Immature natural killer cell (primary cell): ENCODE measurements around the gene PITRM1. TPM values are rescaled to one million over a fixed set of nuclear protein-coding genes. Genes with fewer than 3 reads are reported as not detected.
"Not testable (repeated sequence)": the region's sequence is repeated elsewhere in the genome, so short reads cannot be mapped to it uniquely, and the experiment has no call there.

ENCODE experiments used
- DNase-seq, 3 donors: peaks; one replicate each; pipeline ENCODE4 v3.0.0; 2022; ENCODE audit warnings: mixed read lengths in 1 of 3
- H3K27ac Mint-ChIP-seq, 6 donors: one replicate each; pipeline ENCODE4 v1.8.0; 2020; ENCODE audit warnings: mixed read lengths in 6 of 6, mild to moderate bottlenecking in 5 of 6, inconsistent platforms in 4 of 6, moderate library complexity in 3 of 6
- H3K27me3 Mint-ChIP-seq, 3 donors: one replicate each; pipeline ENCODE4 v1.8.0; 2020 to 2021; ENCODE audit warnings: low read depth in 3 of 3, mild to moderate bottlenecking in 3 of 3, mixed read lengths in 3 of 3, moderate library complexity in 3 of 3, inconsistent platforms in 1 of 3
- H3K36me3 Mint-ChIP-seq, 3 donors: one replicate each; pipeline ENCODE4 v1.8.0; 2020; ENCODE audit warnings: mixed read lengths in 3 of 3, inconsistent platforms in 2 of 3, mild to moderate bottlenecking in 2 of 3
- H3K4me1 Mint-ChIP-seq, 2 donors: one replicate each; pipeline ENCODE4 v1.8.0; 2020; ENCODE audit warnings: inconsistent platforms in 2 of 2, mild to moderate bottlenecking in 2 of 2, mixed read lengths in 2 of 2, moderate library complexity in 1 of 2
- H3K4me3 Mint-ChIP-seq, 5 donors: one replicate each; pipeline ENCODE4 v1.8.0; 2020; ENCODE audit warnings: mild to moderate bottlenecking in 5 of 5, mixed read lengths in 5 of 5, inconsistent platforms in 3 of 5, moderate library complexity in 3 of 5
- H3K9me3 Mint-ChIP-seq, 6 donors: one replicate each; pipeline ENCODE4 v1.8.0; 2020; ENCODE audit warnings: mild to moderate bottlenecking in 6 of 6, mixed read lengths in 6 of 6, inconsistent platforms in 4 of 6, moderate library complexity in 3 of 6
- polyA plus RNA-seq, 3 donors: library from polyadenylated mRNA; unstranded; fragments of 300-500 nt; fragmentation: Illumina TruSeq; gene quantifications; one replicate each; pipeline ENCODE4 v1.2.3, GENCODE V29; 2021

Gene PITRM1
- polyA plus RNA-seq, 3 donors from 2014 or later, result 25.4 to 52.5 (median 35.2) TPM

DNA sequence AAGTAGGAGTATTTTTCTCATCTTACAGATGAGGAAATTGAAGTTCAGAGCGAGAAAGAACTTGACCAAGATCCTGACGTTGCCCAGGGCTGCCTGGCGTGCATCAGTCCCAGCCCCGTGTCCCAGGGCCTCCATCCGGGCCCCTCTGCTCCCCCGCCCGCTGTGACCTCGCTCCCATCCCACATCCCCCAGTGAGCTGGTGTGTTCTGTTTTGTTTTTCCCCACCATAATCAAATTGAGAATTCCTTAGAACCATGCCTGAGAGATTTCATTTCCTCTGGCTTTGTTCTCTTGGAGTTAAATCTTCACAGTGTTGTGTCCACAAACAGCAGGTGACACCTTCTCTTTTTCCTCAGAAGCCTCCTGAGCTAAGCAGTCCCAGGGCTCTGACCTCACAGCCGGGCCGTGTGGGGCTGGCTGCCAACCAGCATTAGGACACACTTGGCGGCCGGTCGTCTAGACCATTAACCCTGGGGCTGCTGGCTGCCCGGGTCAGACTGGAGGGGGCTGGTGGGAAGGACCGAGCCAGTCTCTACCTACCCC, 60.9 kb downstream of the PITRM1 start:
- DNase-seq, result no peak
- H3K4me3 Mint-ChIP-seq, result no peak overlapping the region
- H3K4me1 Mint-ChIP-seq, result no peaks in the 10 kb centered on the region
- no peak overlapping the region for H3K27ac Mint-ChIP-seq
- peaks cover 16 to 38% (median 17%) of the 10 kb centered on the region in 3 donors for H3K36me3 Mint-ChIP-seq
- no peaks in the 10 kb centered on the region for H3K27me3 Mint-ChIP-seq
- H3K9me3 Mint-ChIP-seq, result no peaks in the 10 kb centered on the region

DNA sequence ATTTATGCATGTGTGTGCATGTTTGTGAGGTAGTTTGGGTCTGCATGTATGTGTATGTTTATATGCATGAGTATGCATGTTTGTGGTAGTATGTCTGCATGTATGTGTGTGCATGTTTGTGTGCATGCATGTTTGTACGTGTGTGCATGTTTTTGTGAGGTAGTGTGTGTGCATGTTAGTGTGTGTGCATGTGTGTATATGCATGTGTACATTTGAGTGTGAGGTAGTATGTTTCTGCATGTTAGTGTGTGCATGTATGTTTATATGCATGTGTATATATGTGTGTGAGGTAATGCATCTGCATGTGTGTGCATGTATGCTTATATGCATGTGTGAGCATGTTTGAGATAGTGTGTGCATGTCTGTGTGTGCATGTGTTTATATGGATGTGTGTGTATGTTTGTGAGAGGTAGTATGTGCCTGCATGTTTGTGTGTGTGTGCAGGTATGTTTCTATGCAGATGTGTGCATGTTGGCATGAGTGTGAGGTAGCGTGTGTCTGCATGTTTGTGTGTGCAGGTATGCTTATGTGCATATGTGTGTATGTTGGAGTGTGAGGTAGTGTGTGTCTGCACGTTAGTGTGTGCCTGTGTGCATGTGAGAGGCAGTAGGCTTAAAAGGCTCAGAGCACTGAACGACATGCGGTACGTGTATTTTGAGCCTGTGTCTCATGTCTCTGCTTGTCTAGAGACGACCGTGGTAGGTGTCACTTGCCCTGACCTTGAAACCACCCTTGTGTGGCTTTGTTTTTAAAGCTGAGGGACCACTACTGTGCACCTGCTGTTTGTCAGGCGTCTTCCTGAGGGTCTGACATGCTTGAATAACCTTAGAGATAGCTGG, 61.6 kb downstream of the PITRM1 start:
- DNase-seq, result no peak
- no peaks in the 10 kb centered on the region for H3K27me3 Mint-ChIP-seq
- no peak overlapping the region for H3K4me3 Mint-ChIP-seq
- peaks cover 14 to 31% (median 16%) of the 10 kb centered on the region in 3 donors for H3K36me3 Mint-ChIP-seq
- H3K27ac Mint-ChIP-seq, result peak overlapping the region in 2 of 6 donors; percentile 7 to 20
- H3K4me1 Mint-ChIP-seq, result no peaks in the 10 kb centered on the region
- H3K9me3 Mint-ChIP-seq, result no peaks in the 10 kb centered on the region

DNA sequence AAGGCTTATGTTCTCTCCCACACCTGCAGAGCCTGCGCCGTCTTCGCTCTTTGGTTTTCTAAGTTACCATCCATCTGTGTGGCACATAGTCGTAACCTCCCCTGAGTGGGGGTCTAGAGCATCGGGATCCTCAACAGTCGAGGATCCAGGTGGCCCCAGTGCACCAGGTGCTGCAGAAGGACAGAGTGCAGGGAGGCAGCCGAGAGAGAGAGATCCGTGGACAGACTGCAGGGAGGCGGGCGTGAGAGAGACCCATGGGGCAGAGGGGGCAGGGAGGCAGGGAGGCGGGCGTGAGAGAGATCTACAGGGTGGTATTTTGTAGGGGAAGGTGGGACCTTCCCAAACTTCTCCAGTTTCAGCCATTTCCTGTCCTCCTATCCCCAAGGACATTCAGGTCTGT, 62.9 kb downstream of the PITRM1 start:
- no peak for DNase-seq
- no peaks in the 10 kb centered on the region for H3K9me3 Mint-ChIP-seq
- H3K27ac Mint-ChIP-seq, result peak overlapping the region in 1 of 6 donors; percentile 17
- H3K27me3 Mint-ChIP-seq, result no peaks in the 10 kb centered on the region
- H3K4me3 Mint-ChIP-seq, result no peak overlapping the region
- H3K36me3 Mint-ChIP-seq, result peaks cover 10 to 26% (median 18%) of the 10 kb centered on the region in 3 donors
- H3K4me1 Mint-ChIP-seq, result no peaks in the 10 kb centered on the region

DNA sequence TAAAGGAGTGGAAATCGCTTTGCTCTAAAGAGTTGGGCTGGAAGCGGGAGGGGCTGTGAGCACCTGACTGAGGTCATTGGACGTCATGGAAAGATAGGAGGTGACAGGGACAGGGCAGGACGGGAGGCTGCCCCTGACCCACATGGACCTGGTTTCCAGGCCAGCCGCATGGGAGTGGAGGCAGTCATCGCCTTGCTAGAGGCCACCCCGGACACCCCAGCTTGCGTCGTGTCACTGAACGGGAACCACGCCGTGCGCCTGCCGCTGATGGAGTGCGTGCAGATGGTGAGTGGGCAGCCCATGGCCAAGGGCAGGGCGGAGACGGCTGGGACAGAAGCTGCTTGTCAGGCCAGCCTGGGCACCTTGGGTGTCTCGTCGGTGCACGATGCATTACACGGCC, 63.4 kb downstream of the PITRM1 start:
- Mint-ChIP-seq H3K36me3 (peaks cover 10 to 26% (median 18%) of the 10 kb centered on the region in 3 donors), H3K27ac (no peak overlapping the region), H3K4me3 (no peak overlapping the region), H3K27me3 (no peaks in the 10 kb centered on the region), H3K4me1 (no peaks in the 10 kb centered on the region), H3K9me3 (no peaks in the 10 kb centered on the region)
- DNase-seq, result no peak

DNA sequence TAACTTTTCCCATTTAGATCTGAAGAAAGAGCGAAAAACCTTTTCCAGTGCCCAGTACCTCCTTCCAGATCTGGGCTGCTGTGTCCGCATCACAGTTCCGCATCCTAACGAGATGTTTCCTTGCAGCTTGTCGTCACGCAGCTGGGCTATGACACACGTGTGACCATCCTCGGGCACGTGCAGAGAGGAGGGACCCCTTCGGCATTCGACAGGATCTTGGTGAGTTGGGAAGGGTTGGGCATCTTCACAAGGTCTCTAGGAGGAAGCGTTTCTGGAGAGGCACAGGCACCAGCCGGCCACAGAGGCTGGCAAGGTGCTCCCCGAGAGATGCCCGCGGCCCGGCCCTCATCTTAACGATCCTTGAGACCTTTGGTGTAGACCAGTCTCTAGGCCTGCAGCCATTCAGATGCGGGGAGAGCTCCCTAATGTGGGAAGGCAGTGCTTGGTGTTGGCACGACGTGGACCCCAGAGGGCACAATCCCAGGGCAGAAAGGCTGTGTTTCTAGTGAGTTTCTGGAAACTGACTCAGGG, 63.9 kb downstream of the PITRM1 start:
- no peak overlapping the region for H3K4me3 Mint-ChIP-seq
- H3K9me3 Mint-ChIP-seq, result no peaks in the 10 kb centered on the region
- DNase-seq, result no peak
- H3K27me3 Mint-ChIP-seq, result no peaks in the 10 kb centered on the region
- H3K36me3 Mint-ChIP-seq, result peaks cover 12 to 26% (median 17%) of the 10 kb centered on the region in 3 donors
- no peak overlapping the region for H3K27ac Mint-ChIP-seq
- H3K4me1 Mint-ChIP-seq, result no peaks in the 10 kb centered on the region

DNA sequence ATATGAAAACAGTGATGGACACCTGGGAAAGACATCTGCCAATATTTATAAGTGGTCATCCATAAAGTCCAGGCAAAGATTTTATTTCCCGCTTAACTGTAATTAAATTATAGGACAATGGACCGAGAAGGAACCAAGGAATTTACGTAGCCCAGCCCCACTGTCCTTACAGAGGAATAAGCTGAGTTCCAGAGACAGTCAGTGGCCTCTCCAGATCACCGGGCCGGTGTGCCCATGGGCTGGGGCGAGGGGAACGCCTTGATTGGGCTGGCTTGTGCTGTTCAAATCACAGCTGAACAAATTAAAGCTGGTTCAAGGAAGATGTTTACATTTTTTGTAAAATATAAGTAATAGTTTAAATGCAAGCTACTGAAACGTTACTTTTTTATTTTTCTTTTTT, 64.5 kb downstream of the PITRM1 start:
- DNase-seq, result no peak
- Mint-ChIP-seq H3K27ac (no peak overlapping the region), H3K4me3 (no peak overlapping the region), H3K27me3 (no peaks in the 10 kb centered on the region), H3K9me3 (no peaks in the 10 kb centered on the region), H3K36me3 (peaks cover 15 to 26% (median 18%) of the 10 kb centered on the region in 3 donors), H3K4me1 (no peaks in the 10 kb centered on the region)

DNA sequence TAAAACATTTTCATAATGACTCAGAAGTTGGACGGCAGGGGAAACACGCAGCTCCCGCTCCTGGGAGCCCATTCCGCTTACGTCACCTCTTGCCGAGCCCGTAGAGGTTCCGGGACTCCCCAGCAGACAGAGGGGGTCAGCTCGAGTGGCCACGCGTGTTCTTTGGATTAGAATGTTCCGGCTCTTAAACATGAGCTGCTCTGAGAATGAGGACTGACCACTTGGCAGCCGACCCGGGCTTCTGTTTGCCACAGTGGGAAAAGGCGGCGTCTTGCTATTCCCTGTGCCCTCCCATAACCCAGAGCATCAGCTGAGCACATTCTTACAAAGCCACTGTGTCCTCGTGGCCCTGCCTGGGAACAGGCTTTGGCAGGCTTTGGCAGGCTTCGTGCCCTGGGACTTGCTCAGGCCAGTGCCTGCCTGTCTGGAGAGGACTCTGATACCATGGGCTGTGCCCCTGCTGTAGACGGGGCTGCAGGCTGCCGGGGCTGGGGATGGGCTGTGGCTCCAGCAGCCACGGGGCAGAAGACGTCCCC, 65.1 kb downstream of the PITRM1 start:
- Mint-ChIP-seq H3K27ac (no peak overlapping the region), H3K27me3 (no peaks in the 10 kb centered on the region), H3K4me3 (no peak overlapping the region), H3K36me3 (peaks cover 15 to 29% (median 20%) of the 10 kb centered on the region in 3 donors), H3K9me3 (no peaks in the 10 kb centered on the region), H3K4me1 (no peaks in the 10 kb centered on the region)
- no peak for DNase-seq

DNA sequence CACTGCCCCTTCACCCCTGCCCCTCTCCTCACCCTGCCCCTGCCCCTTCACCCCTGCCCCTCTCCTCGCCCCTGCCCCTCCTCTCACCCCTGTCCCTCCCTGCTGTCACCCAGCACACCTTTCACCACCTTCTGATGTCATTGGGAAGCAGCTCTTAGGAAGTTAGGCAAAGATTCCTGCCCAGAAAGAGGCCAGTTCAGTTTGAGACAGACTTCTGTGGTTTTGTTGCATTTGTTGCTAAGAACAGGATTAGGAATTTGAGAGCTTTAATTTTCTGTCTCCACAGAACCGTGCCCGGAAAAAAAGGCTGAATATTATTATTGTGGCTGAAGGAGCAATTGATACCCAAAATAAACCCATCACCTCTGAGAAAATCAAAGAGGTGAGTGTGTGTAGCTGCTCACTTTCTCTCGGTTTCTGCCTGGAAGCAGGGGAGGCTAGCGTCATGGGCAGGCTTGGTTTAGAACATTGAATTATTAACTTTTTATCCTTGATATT, 65.6 kb downstream of the PITRM1 start:
- peaks cover 15 to 29% (median 20%) of the 10 kb centered on the region in 3 donors for H3K36me3 Mint-ChIP-seq
- H3K27me3 Mint-ChIP-seq, result no peaks in the 10 kb centered on the region
- no peak overlapping the region for H3K4me3 Mint-ChIP-seq
- H3K4me1 Mint-ChIP-seq, result no peaks in the 10 kb centered on the region
- no peaks in the 10 kb centered on the region for H3K9me3 Mint-ChIP-seq
- DNase-seq, result no peak
- H3K27ac Mint-ChIP-seq, result peak overlapping the region in 1 of 6 donors; percentile 23

DNA sequence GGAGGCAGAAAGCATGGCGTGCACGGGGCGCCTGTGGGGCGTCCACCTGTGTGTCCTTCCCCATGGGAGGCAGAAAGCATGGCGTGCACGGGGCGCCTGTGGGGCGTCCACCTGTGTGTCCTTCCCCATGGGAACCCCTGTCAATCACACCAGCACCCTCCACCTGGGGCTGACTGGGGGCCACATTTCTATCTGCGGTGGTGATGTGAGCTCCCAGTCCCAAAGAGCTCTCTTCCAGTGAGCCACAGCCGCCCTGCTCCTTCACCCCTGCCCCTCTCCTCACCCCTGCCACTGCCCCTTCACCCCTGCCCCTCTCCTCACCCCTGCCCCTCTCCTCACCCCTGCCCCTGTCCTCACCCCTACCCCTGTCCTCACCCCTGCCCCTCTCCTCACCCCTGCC, 66.3 kb downstream of the PITRM1 start:
- not testable (repeated sequence) for H3K27me3 Mint-ChIP-seq, H3K4me1 Mint-ChIP-seq, H3K27ac Mint-ChIP-seq, DNase-seq, H3K9me3 Mint-ChIP-seq, H3K4me3 Mint-ChIP-seq
- H3K36me3 Mint-ChIP-seq, result peaks cover 13 to 32% (median 21%) of the 10 kb centered on the region in 3 donors

DNA sequence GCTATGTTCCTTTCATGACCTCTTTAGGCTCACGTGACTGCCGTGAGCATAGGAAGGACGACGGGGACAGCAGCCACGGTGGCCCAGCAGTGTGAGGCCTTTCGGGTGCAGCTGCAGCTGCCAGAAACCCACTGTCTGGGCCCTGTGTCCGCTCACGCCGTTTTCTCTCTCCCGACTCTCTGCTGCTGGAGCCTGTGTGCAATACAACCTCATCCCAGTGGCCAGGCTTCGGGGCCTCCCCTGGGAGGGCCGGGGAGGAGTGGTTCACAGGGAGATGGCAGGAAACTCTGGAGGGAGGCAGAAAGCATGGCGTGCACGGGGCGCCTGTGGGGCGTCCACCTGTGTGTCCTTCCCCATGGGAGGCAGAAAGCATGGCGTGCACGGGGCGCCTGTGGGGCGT, 66.7 kb downstream of the PITRM1 start:
- H3K36me3 Mint-ChIP-seq, result peaks cover 9 to 33% (median 20%) of the 10 kb centered on the region in 3 donors
- no peak overlapping the region for H3K27ac Mint-ChIP-seq
- H3K4me1 Mint-ChIP-seq, result no peaks in the 10 kb centered on the region
- no peak for DNase-seq
- H3K9me3 Mint-ChIP-seq, result no peaks in the 10 kb centered on the region
- no peaks in the 10 kb centered on the region for H3K27me3 Mint-ChIP-seq
- H3K4me3 Mint-ChIP-seq, result no peak overlapping the region

DNA sequence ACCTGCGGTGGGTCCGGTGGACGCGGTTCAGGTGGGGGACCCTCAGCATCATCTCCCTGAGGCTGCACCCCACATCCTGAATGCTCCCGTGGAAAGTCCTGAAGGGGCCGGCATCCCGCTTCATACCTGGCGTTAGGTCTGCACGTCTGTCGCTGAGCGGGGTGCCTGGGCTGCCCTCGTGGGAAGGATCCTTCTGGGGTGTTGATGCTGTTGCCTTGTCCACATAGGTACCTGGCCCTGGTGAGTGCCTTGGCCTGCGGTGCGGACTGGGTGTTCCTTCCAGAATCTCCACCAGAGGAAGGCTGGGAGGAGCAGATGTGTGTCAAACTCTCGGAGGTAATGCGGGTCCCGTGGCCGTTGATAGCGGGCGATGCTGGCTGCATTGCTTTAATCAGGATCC, 67.4 kb downstream of the PITRM1 start:
- H3K4me3 Mint-ChIP-seq, result no peak overlapping the region
- H3K36me3 Mint-ChIP-seq, result peaks cover 5 to 32% (median 20%) of the 10 kb centered on the region in 3 donors
- no peak overlapping the region for H3K27ac Mint-ChIP-seq
- H3K27me3 Mint-ChIP-seq, result no peaks in the 10 kb centered on the region
- no peaks in the 10 kb centered on the region for H3K9me3 Mint-ChIP-seq
- no peak for DNase-seq
- H3K4me1 Mint-ChIP-seq, result no peaks in the 10 kb centered on the region

DNA sequence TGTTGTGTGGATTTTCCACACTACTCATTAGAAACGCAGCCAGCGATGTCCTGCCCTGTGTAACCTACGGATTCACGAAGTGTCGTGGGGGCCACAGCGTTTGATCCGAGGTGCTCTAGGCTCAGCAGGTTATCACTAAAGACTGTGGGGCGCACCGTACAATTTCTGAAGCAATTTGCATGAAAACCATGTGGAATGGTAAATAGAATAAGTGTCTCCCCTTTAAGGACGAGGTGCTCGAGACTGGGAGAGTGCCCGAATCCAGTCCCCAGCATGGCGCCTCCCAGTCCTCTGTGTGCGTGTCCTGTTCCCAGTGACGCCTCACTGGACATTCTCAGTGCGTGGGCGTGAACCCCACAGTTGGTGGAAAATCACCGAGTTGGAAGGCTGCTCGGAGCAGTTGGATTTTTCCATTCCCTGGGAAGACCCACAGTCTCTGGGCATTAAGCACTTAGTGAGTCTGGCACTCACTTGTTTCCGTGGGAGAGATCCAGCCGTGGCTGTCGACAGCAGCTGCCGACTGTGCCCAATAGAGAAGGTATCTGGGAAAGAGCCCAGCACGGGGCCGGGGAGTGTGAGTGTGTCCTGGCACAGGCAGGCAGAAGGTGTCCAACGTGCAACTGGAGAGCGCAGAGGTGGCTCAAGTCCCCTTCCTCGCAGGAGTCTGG, 68.2 kb downstream of the PITRM1 start:
- no peaks in the 10 kb centered on the region for H3K9me3 Mint-ChIP-seq
- H3K4me1 Mint-ChIP-seq, result no peaks in the 10 kb centered on the region
- DNase-seq, result no peak
- no peak overlapping the region for H3K27ac Mint-ChIP-seq
- H3K4me3 Mint-ChIP-seq, result no peak overlapping the region
- H3K27me3 Mint-ChIP-seq, result peaks cover 0 to 2% (median 0%) of the 10 kb centered on the region in 3 donors
- H3K36me3 Mint-ChIP-seq, result peaks cover 11 to 38% (median 26%) of the 10 kb centered on the region in 3 donors

DNA sequence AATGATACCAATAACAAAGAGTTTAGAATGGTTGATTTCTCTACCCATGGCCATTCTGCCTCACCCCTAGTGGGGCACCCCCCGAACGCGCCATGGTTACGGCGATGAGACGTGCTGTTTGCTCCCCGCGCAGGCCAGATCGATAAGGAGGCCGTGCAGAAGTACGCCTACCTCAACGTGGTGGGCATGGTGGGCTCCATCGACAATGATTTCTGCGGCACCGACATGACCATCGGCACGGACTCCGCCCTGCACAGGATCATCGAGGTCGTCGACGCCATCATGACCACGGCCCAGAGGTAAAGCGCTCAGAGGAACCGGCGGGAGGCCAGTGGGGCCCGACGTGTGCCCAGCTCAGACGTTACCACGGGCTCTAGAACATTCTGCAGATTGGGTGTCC, 68.9 kb downstream of the PITRM1 start:
- Mint-ChIP-seq H3K4me1 (no peaks in the 10 kb centered on the region), H3K9me3 (no peaks in the 10 kb centered on the region), H3K27ac (peak overlapping the region in 1 of 6 donors; percentile 26), H3K4me3 (no peak overlapping the region), H3K27me3 (peaks cover 0 to 2% (median 0%) of the 10 kb centered on the region in 3 donors), H3K36me3 (peaks cover 15 to 42% (median 27%) of the 10 kb centered on the region in 3 donors)
- no peak for DNase-seq
